BE2C (cell line): ENCODE data around the gene CAMTA1.

ENCODE experiments used
- DNase-seq: peaks from one replicate; pipeline ENCODE4 v3.0.0-alpha.2; 2020
- H3K27me3 ChIP-seq: fragments of 250-450 bp; sonication (Bioruptor Pico); 2 replicates; pipeline ENCODE4 v1.5.1; 2020; ENCODE audit warnings: mild to moderate bottlenecking
- H3K36me3 ChIP-seq: fragments of 250-450 bp; sonication (Bioruptor Pico); 2 replicates; pipeline ENCODE4 v1.5.1; 2020; ENCODE audit warnings: mild to moderate bottlenecking
- H3K4me1 ChIP-seq: fragments of 250-450 bp; sonication (Bioruptor Pico); 2 replicates; pipeline ENCODE4 v1.5.1; 2020
- H3K4me3 ChIP-seq: 2 replicates; pipeline ENCODE4 v1.5.1; 2011; ENCODE audit warnings: low read depth, low read length
- H3K9me3 ChIP-seq: fragments of 250-450 bp; sonication (Bioruptor Pico); 2 replicates; pipeline ENCODE4 v1.5.1; 2020
- TF ChIP-seq, protein P1 (sequence below): IDR thresholded peaks from 2 replicates; pipeline ENCODE4 v1.5.1; 2012; ENCODE audit warnings: mild to moderate bottlenecking, low read depth, low read length

Gene CAMTA1

DNA sequence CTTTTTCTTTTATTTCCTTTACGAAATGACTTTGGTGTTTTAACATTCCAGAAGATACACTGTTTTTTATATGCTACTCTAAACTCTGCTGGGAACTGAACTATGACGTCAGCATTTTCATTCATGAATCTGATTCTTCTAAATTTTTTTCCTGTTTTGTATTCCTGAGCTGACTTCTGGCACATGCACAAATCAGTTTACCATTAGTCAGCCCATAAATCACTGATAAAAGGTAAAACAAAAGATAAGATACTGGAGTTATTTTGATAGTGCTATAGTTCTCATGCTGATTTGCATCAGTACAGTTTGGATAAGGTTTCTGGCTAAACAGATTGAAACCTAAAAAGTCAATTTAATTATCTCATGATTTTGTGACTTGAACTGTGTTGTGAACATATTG is 10.4 kb downstream of the CAMTA1 start:
- Histone ChIP-seq H3K4me3 (no peak overlapping the region), H3K27me3 (no peaks in the 10 kb centered on the region), H3K9me3 (no peaks in the 10 kb centered on the region), H3K36me3 (no peaks in the 10 kb centered on the region), H3K4me1 (no peaks in the 10 kb centered on the region; the same call in 1 of the 2 replicates)
- TF ChIP-seq, protein P1, sequence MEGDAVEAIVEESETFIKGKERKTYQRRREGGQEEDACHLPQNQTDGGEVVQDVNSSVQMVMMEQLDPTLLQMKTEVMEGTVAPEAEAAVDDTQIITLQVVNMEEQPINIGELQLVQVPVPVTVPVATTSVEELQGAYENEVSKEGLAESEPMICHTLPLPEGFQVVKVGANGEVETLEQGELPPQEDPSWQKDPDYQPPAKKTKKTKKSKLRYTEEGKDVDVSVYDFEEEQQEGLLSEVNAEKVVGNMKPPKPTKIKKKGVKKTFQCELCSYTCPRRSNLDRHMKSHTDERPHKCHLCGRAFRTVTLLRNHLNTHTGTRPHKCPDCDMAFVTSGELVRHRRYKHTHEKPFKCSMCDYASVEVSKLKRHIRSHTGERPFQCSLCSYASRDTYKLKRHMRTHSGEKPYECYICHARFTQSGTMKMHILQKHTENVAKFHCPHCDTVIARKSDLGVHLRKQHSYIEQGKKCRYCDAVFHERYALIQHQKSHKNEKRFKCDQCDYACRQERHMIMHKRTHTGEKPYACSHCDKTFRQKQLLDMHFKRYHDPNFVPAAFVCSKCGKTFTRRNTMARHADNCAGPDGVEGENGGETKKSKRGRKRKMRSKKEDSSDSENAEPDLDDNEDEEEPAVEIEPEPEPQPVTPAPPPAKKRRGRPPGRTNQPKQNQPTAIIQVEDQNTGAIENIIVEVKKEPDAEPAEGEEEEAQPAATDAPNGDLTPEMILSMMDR = no peak
- no peak for DNase-seq

DNA sequence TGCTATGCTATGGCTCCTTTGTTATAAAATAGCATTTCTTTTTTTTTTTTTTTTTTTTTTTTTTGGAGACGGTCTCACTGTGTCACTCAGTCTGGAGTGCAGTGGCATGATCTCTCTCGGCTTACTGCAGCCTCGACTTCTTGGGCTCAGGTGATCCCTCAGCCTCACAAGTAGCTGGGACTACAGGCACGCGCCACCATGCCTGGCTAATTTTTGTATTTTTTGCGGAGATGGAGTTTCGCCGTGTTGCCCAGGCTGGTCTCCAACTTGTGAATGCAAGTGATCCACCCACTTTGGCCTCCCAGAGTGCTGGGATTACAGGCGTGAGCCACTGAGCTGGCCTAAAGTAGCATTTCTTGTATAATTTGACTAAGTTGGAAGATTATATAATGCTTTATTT is 10.8 kb downstream of the CAMTA1 start:
- no peak for DNase-seq
- Histone ChIP-seq H3K36me3 (no peaks in the 10 kb centered on the region), H3K4me1 (no peaks in the 10 kb centered on the region; the same call in 1 of the 2 replicates), H3K4me3 (no peak overlapping the region), H3K9me3 (no peaks in the 10 kb centered on the region), H3K27me3 (no peaks in the 10 kb centered on the region)
- TF ChIP-seq, protein P1 = no peak

DNA sequence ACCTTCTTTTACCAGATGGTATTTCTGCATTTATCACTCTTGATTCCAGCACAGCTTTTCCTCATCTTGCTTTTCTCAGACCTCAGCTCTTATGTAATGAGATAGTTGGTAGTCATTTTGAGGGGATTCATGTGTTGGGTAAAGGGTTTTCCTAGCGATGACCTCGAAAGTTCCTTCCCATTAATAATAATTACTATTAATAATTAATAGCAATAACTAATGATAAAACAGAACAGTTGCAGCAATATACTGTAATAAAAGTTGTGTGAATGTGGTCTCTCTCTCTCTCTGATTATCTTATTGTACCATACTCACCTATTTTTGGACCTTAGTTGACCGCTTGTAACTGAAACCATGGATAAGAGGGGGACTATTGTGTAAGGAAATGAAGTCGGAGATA is 14.2 kb downstream of the CAMTA1 start:
- no peak overlapping the region for H3K4me3 ChIP-seq
- no peak for DNase-seq
- H3K4me1 ChIP-seq = no peaks in the 10 kb centered on the region; the same call in 1 of the 2 replicates
- no peaks in the 10 kb centered on the region for H3K36me3 ChIP-seq
- TF ChIP-seq, protein P1 = no peak
- H3K9me3 ChIP-seq = no peaks in the 10 kb centered on the region
- H3K27me3 ChIP-seq = no peaks in the 10 kb centered on the region

DNA sequence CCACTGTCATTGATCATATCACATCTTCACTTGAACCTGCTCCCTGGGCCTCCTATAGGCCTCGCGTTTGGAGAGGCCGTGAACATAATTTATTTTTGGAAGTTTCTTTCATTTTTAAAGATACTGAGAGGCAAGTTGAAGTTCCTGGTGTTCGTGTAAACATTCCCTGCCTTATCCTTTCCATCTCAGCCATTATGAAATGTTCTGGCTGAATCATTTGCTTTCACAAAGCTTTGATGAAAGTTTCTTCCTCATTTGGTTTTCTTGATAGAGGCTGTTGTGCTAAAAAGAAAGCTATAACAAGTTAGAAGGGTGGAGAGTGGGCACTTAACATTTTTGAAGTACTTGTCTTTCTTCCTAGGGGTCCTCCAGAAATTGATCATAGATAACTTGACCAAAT is 15.5 kb downstream of the CAMTA1 start:
- no peaks in the 10 kb centered on the region for H3K9me3 ChIP-seq
- TF ChIP-seq, protein P1 = no peak
- no peaks in the 10 kb centered on the region for H3K36me3 ChIP-seq
- DNase-seq = no peak
- no peaks in the 10 kb centered on the region; the same call in 1 of the 2 replicates for H3K4me1 ChIP-seq
- no peaks in the 10 kb centered on the region for H3K27me3 ChIP-seq
- H3K4me3 ChIP-seq = no peak overlapping the region

DNA sequence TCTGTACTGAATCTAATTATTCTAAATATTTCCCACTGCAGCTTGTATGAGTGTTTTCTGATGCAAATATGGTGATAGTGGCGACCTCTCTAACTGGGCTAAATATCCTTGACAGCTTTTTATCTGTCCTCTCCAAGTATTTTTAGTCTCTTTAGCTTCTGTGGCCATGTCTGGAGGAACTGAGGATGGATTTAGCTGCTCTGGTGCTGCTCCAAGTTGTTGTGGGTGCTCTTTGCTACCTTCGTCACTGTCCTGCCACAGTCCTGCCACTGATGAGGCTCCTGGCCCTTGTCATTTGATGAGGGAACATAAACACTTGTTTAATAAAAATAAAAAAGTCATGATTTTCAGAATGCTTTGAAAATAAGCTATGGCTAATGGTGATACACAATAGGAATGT is 15.9 kb downstream of the CAMTA1 start:
- H3K9me3 ChIP-seq = no peaks in the 10 kb centered on the region
- no peaks in the 10 kb centered on the region for H3K27me3 ChIP-seq
- no peak overlapping the region for H3K4me3 ChIP-seq
- TF ChIP-seq, protein P1 = no peak
- no peak for DNase-seq
- H3K4me1 ChIP-seq = no peaks in the 10 kb centered on the region; the same call in 1 of the 2 replicates
- no peaks in the 10 kb centered on the region for H3K36me3 ChIP-seq

DNA sequence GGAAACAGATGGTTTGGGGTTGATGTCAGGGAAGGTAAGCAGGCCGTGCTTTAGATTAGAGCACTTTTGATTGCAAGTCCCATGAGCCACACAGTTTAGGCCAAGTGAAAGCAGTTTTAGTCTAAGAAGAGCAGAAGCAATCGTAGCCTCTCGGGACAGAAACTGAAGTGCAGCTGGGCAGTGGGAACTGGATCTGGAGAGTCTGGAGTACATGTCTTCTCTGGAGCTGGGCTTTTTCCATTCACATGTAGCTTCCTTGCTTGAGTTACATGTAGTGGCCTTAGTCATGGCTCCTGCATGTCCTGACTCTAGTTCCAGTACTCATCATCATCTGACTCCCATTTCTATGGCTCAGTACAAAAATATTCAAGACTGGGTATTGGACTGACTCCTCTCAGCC is 16.7 kb downstream of the CAMTA1 start:
- Histone ChIP-seq H3K4me1 (no peaks in the 10 kb centered on the region; the same call in 1 of the 2 replicates), H3K36me3 (no peaks in the 10 kb centered on the region), H3K27me3 (no peaks in the 10 kb centered on the region), H3K9me3 (no peaks in the 10 kb centered on the region), H3K4me3 (no peak overlapping the region)
- no peak for DNase-seq
- TF ChIP-seq, protein P1 = no peak
